ENCODE data around the gene GUCA2A. TPM values are rescaled to one million over a fixed set of nuclear protein-coding genes. Genes with fewer than 3 reads are reported as not detected.

The GUCA2A gene
- total and polyA plus RNA-seq, 2 of the 8 experiments (the other 6 are each of a cell fraction or from before 2014, with no cell fraction given): not detected

DNA sequence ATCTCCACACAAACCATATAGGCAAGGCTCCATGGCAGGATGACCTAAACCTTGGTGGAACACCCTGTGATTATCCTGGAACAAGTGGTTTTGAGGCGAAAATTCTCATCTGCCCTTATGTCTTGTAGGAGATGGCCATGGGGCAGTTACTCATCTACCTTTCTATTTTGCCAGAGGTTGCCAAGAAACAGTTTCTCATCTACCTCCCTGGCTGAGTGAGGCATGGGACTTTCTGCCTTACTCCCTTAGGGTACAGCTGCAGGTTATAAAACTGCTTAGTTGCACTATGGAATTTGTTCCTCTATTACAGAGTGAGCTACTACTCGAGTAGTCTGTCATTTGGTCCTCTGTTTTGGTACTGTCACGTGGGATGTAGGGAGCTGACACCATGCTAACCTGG, 31.3 kb upstream of the GUCA2A start:
- no peak overlapping the region for H3K4ac ChIP-seq (replicated peaks; ENCODE audit: insufficient read length, low read depth, low read length)
- 0 out of 2 replicates have a peak, but pooled peaks cover 2% of the 10 kb centered on the region for H3K79me1 ChIP-seq (ENCODE audit: low read depth, low read length)
- H3K27me3 ChIP-seq (replicated peaks in 1 of 4; ENCODE audit: control insufficient read depth in 3 of 4, extremely low read depth in 1 of 4, insufficient read depth in 3 of 4, low read length in 3 of 4): no peaks in the 10 kb centered on the region
- no peak overlapping the region for H3K56ac ChIP-seq (replicated peaks; ENCODE audit: insufficient read length, low read depth, low read length)
- H4K91ac ChIP-seq (replicated peaks; ENCODE audit: insufficient read length, low read length): no peak overlapping the region
- no peak overlapping the region for H3K4me2 ChIP-seq (ENCODE audit: insufficient read depth in 1 of 2, low read depth in 2 of 2, low read length in 2 of 2)
- peaks cover 0 to 24% (median 8%) of the 10 kb centered on the region in 4 experiments; a peak in 4 of 8 replicates for H3K36me3 ChIP-seq (ENCODE audit: control insufficient read depth in 2 of 4, insufficient read depth in 4 of 4, low read length in 3 of 4)
- ChIA-PET POLR2A (ENCODE audit: partially characterized antibody) (no interaction called here), CTCF (ENCODE audit: partially characterized antibody) (interaction anchor here (2.1 kb wide), 1 partner anchor 22 kb away, joined by 7 read pairs; no protein-coding TSS in a partner anchor)
- DNase-seq (ENCODE audit: low read depth in 1 of 2, low spot score in 2 of 2) (no peak), FAIRE-seq (no peak)
- H3K18ac ChIP-seq (ENCODE audit: extremely low read depth, low read length): no peak overlapping the region
- H3K4me3 ChIP-seq (ENCODE audit: extremely low read depth in 1 of 4, insufficient read depth in 2 of 4, low read depth in 3 of 4, low read length in 4 of 4): no peak overlapping the region
- no peak overlapping the region for H3K14ac ChIP-seq (ENCODE audit: insufficient read length)
- no peak overlapping the region for H2BK12ac ChIP-seq (ENCODE audit: low read depth, low read length)
- H2BK5ac ChIP-seq (ENCODE audit: low read depth, low read length): no peak overlapping the region
- TF ChIP-seq RXRA (IDR thresholded peaks at IDR 0.05; ENCODE audit: insufficient read depth, low read depth, low read length): no peak
- TF ChIP-seq JUN (IDR thresholded peaks at IDR 0.05; ENCODE audit: low read depth, low read length): no peak
- no peak for TF ChIP-seq RBBP5 (IDR thresholded peaks at IDR 0.05; ENCODE audit: borderline replicate concordance, low read depth, low read length)
- TF ChIP-seq POU5F1 (IDR thresholded peaks at IDR 0.05; ENCODE audit: low read depth, low read length): no peak
- no peak for TF ChIP-seq ZNF274 (IDR thresholded peaks at IDR 0.05; ENCODE audit: borderline replicate concordance, extremely low read depth, low read length)
- TF ChIP-seq SAP30 (IDR thresholded peaks at IDR 0.05; ENCODE audit: insufficient read depth, insufficient replicate concordance, low read length): no peak
- TF ChIP-seq KDM1A (IDR thresholded peaks at IDR 0.05; ENCODE audit: borderline replicate concordance, low read length): no peak
- TF ChIP-seq CTCF (IDR thresholded peaks at IDR 0.05; ENCODE audit: control extremely low read depth in 1 of 3, insufficient read depth in 1 of 3, low read depth in 1 of 3, low read length in 3 of 3): no peak
- H2AFZ ChIP-seq (ENCODE audit: low read length): no peak overlapping the region
- no peak overlapping the region for H2AK5ac ChIP-seq (ENCODE audit: low read depth, low read length)
- H2BK120ac ChIP-seq (replicated peaks; ENCODE audit: low read depth, low read length): no peak overlapping the region
- no peaks in the 10 kb centered on the region for H3K4me1 ChIP-seq (replicated peaks in 1 of 4; ENCODE audit: control insufficient read depth in 3 of 4, insufficient read depth in 4 of 4, low read length in 3 of 4)
- H3K23ac ChIP-seq (ENCODE audit: insufficient read length): no peak overlapping the region
- no peak overlapping the region for H2BK20ac ChIP-seq (ENCODE audit: low read length)
- no peaks in the 10 kb centered on the region for H3K23me2 ChIP-seq (ENCODE audit: low read depth, low read length)
- H3K79me2 ChIP-seq (ENCODE audit: control insufficient read depth in 1 of 2, insufficient read depth in 2 of 2, low read length in 2 of 2): no peaks in the 10 kb centered on the region
- no peak overlapping the region for H3K27ac ChIP-seq (ENCODE audit: low read depth, low read length)
- no peak overlapping the region for H3K9ac ChIP-seq (replicated peaks in 1 of 4; ENCODE audit: extremely low read depth in 1 of 4, low read depth in 3 of 4, low read length in 3 of 4)
- no peaks in the 10 kb centered on the region for H3K9me3 ChIP-seq (ENCODE audit: insufficient read depth in 2 of 2, low read depth in 1 of 2, low read length in 1 of 2)
- H4K20me1 ChIP-seq (replicated peaks in 1 of 2; ENCODE audit: control insufficient read depth in 1 of 2, insufficient read depth in 2 of 2, low read length in 2 of 2): peaks cover 0 to 2% of the 10 kb centered on the region in 2 experiments
- whole genome bisulfite sequencing, 2 experiments (ENCODE audit: extremely low coverage in 1 of 2, insufficient coverage in 1 of 2, insufficient read length in 1 of 2, insufficient replicate concordance in 2 of 2, low coverage in 1 of 2, low lambda C conversion rate in 2 of 2, missing lambda C conversion rate in 1 of 2): 86% methylated on average over 3 of the region's 3 CpGs; no CpG with 5 or more reads in 1 of the 2 experiments
- H2BK15ac ChIP-seq (ENCODE audit: low read length): no peak overlapping the region
- no peak overlapping the region for H4K5ac ChIP-seq (ENCODE audit: insufficient read length, low read depth, low read length)
- H4K8ac ChIP-seq (ENCODE audit: extremely low read depth, insufficient read depth, low read length): no peak overlapping the region

Data from H1 (cell line).